ENCODE measurements around the gene TUG1.

Gene TUG1

GRCh38 chr22:30968924-30969531 is at the start of gene TUG1:
TUG1 (plus strand) TSS chr22:30969265.
- no peak for TF ChIP-seq CTCF (IDR thresholded peaks at IDR 0.05; ENCODE audit: low read depth, low read length, missing control alignments)
- H3K4me3 ChIP-seq (ENCODE audit: low read depth, low read length) = peak within 1 kb of the TSS; percentile 86
- DNase-seq (ENCODE audit: low read depth) = peak; percentile 94

GRCh38 chr22:30919973-30920372 is 49.1 kb upstream of the TUG1 start:
- H3K4me3 ChIP-seq (ENCODE audit: low read depth, low read length) = no peak overlapping the region
- no peak for DNase-seq (ENCODE audit: low read depth)
- TF ChIP-seq CTCF (IDR thresholded peaks at IDR 0.05; ENCODE audit: low read depth, low read length, missing control alignments) = no peak

GRCh38 chr22:30920407-30920806 is 48.7 kb upstream of the TUG1 start:
- TF ChIP-seq CTCF (IDR thresholded peaks at IDR 0.05; ENCODE audit: low read depth, low read length, missing control alignments) = peak; percentile 85
- peak; percentile 51 for DNase-seq (ENCODE audit: low read depth)
- H3K4me3 ChIP-seq (ENCODE audit: low read depth, low read length) = peak overlapping the region; percentile 16; the same call in 1 of the 2 replicates

- no peak for DNase-seq (ENCODE audit: low read depth)
Measured at GRCh38 chr22:30921108-30921507, 48.0 kb upstream of the TUG1 start.

GRCh38 chr22:30922151-30922611 is 46.9 kb upstream of the TUG1 start:
- peak overlapping the region; percentile 58 for H3K4me3 ChIP-seq (ENCODE audit: low read depth, low read length)
- DNase-seq (ENCODE audit: low read depth) = peak; percentile 86
- TF ChIP-seq CTCF (IDR thresholded peaks at IDR 0.05; ENCODE audit: low read depth, low read length, missing control alignments) = no peak

More at GRCh38 chr22:30921108-30921507, 48.0 kb upstream of the TUG1 start:
- TF ChIP-seq CTCF (IDR thresholded peaks at IDR 0.05; ENCODE audit: low read depth, low read length, missing control alignments) = no peak
- peak overlapping the region; percentile 58 for H3K4me3 ChIP-seq (ENCODE audit: low read depth, low read length)

GRCh38 chr22:30923168-30923900 is 45.7 kb upstream of the TUG1 start:
- no peak overlapping the region for H3K4me3 ChIP-seq (ENCODE audit: low read depth, low read length)
- no peak for DNase-seq (ENCODE audit: low read depth)
- no peak for TF ChIP-seq CTCF (IDR thresholded peaks at IDR 0.05; ENCODE audit: low read depth, low read length, missing control alignments)

Data from GM12864 (cell line).